ENCODE results near the gene FASN. TPM values are rescaled to one million over a fixed set of nuclear protein-coding genes. Genes with fewer than 3 reads are reported as not detected.
A peak's percentile ranks its signal among the peaks of the same experiment; 100 is the strongest.

Gene FASN
- total and polyA plus RNA-seq, 2 of the 13 experiments (the other 11 are each of a cell fraction or from before 2014, with no cell fraction given), result 51.7 to 101 TPM

GRCh38 chr17:82039695-82040299 lies 58.2 kb downstream of the FASN start (continued):
- TF ChIP-seq NCOA2 (CRISPR knock-in tag; IDR thresholded peaks at IDR 0.05), result no peak
- no peak for TF ChIP-seq YY1 (IDR thresholded peaks at IDR 0.05; ENCODE audit: insufficient read depth, insufficient replicate concordance, low read depth, low read length)
- TF ChIP-seq ZNF761 (CRISPR knock-in tag; conservative IDR thresholded peaks at IDR 0.05), result 0 out of 2 replicates have a peak, but pooled peaks have one; percentile 33
- TF ChIP-seq ZNF609 (CRISPR knock-in tag; IDR thresholded peaks at IDR 0.05; ENCODE audit: borderline replicate concordance), result peak; percentile 45; the same call in 1 of the 2 replicates
- no peak for TF ChIP-seq SIN3A (IDR thresholded peaks at IDR 0.05; ENCODE audit: borderline replicate concordance, low read depth, low read length)
- TF ChIP-seq, protein P1, sequence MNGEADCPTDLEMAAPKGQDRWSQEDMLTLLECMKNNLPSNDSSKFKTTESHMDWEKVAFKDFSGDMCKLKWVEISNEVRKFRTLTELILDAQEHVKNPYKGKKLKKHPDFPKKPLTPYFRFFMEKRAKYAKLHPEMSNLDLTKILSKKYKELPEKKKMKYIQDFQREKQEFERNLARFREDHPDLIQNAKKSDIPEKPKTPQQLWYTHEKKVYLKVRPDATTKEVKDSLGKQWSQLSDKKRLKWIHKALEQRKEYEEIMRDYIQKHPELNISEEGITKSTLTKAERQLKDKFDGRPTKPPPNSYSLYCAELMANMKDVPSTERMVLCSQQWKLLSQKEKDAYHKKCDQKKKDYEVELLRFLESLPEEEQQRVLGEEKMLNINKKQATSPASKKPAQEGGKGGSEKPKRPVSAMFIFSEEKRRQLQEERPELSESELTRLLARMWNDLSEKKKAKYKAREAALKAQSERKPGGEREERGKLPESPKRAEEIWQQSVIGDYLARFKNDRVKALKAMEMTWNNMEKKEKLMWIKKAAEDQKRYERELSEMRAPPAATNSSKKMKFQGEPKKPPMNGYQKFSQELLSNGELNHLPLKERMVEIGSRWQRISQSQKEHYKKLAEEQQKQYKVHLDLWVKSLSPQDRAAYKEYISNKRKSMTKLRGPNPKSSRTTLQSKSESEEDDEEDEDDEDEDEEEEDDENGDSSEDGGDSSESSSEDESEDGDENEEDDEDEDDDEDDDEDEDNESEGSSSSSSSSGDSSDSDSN (CRISPR knock-in tag; IDR thresholded peaks at IDR 0.05), result peak; percentile 59
- TF ChIP-seq, protein P2, sequence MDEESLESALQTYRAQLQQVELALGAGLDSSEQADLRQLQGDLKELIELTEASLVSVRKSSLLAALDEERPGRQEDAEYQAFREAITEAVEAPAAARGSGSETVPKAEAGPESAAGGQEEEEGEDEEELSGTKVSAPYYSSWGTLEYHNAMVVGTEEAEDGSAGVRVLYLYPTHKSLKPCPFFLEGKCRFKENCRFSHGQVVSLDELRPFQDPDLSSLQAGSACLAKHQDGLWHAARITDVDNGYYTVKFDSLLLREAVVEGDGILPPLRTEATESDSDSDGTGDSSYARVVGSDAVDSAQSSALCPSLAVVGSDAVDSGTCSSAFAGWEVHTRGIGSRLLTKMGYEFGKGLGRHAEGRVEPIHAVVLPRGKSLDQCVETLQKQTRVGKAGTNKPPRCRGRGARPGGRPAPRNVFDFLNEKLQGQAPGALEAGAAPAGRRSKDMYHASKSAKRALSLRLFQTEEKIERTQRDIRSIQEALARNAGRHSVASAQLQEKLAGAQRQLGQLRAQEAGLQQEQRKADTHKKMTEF (CRISPR knock-in tag; IDR thresholded peaks at IDR 0.05), result no peak
- TF ChIP-seq ZNF235 (CRISPR knock-in tag; IDR thresholded peaks at IDR 0.05; ENCODE audit: borderline replicate concordance), result peak; percentile 62; the same call in 1 of the 2 replicates
- no peak for TF ChIP-seq AHDC1 (CRISPR knock-in tag; IDR thresholded peaks at IDR 0.05; ENCODE audit: borderline replicate concordance)
- peak; percentile 15; the same call in 1 of the 2 replicates for TF ChIP-seq ETV6 (CRISPR knock-in tag; conservative IDR thresholded peaks at IDR 0.05)
- no peak for TF ChIP-seq ZBTB20 (CRISPR knock-in tag; IDR thresholded peaks at IDR 0.05; ENCODE audit: borderline replicate concordance, low read depth)

All from HepG2 (cell line).